PC-3 (cell line): ENCODE data around the gene GBP5. TPM values are rescaled to one million over a fixed set of nuclear protein-coding genes. Genes with fewer than 3 reads are reported as not detected.

Experiments
- ATAC-seq: fragments of 200-7000 bp; cut with Tn5 transposase; 2 replicates; pipeline ENCODE4 v1.9.1; 2020; ENCODE audit warnings: mild to moderate bottlenecking, moderate library complexity
- BruUV-seq: library from RNA; stranded (reverse); fragments of 400-500 nt; replicated peaks from 2 replicates; lab custom pipeline; 2021; lab: Mats Ljungman, UMichigan
- CTCF ChIA-PET: fragments of 300-600 bp; sonication (Branson Sonifier 250); formaldehyde crosslinking; loops from one replicate; lab custom pipeline; 2022; ENCODE audit warnings: antibody characterized with exemption; lab: Charles Lee
- POLR2A ChIA-PET: fragments of 300-600 bp; sonication (Branson Sonifier 250); formaldehyde crosslinking; loops from one replicate; lab custom pipeline; 2022; ENCODE audit warnings: antibody characterized with exemption; ENCODE audit not compliant: unreplicated experiment; lab: Charles Lee
- DNase-seq: peaks from one replicate; pipeline ENCODE4 v3.0.0-alpha.2; 2015
- H2AFZ ChIP-seq: fragments of 300-600 bp; sonication (generic); 2 replicates; pipeline ENCODE4 v1.6.0; 2016; ENCODE audit warnings: antibody characterized with exemption, low read length
- H3F3A ChIP-seq: fragments of 300-600 bp; sonication (generic); one replicate; pipeline ENCODE4 v1.6.0; 2017; ENCODE audit warnings: antibody characterized with exemption, low read length, control low read depth, mild to moderate bottlenecking; ENCODE audit not compliant: unreplicated experiment
- H3K27ac ChIP-seq: fragments of 300-600 bp; sonication (generic); 2 replicates; pipeline ENCODE4 v1.5.1; 2016; ENCODE audit warnings: mild to moderate bottlenecking, low read length
- H3K27me3 ChIP-seq: fragments of 300-600 bp; sonication (generic); 2 replicates; pipeline ENCODE4 v1.6.1; 2016; ENCODE audit warnings: low read length, mixed read lengths
- H3K36me3 ChIP-seq: fragments of 300-600 bp; sonication (generic); 2 replicates; pipeline ENCODE4 v1.6.1; 2016; ENCODE audit warnings: low read depth, mixed run types, low read length, mixed read lengths
- H3K4me1 ChIP-seq: fragments of 300-600 bp; sonication (generic); 2 replicates; pipeline ENCODE4 v1.5.1; 2016; ENCODE audit warnings: low read length; ENCODE audit not compliant: insufficient read depth
- H3K4me2 ChIP-seq: fragments of 300-600 bp; sonication (generic); 2 replicates; pipeline ENCODE4 v1.6.0; 2016; ENCODE audit warnings: low read length
- H3K4me3 ChIP-seq: fragments of 300-600 bp; sonication (generic); 2 replicates; pipeline ENCODE4 v1.5.1; 2016; ENCODE audit warnings: mild to moderate bottlenecking, low read length, mixed read lengths
- H3K79me2 ChIP-seq: fragments of 300-600 bp; sonication (generic); 2 replicates; pipeline ENCODE4 v1.6.1; 2017; ENCODE audit warnings: low read length, mixed read lengths
- H3K9ac ChIP-seq: fragments of 300-600 bp; sonication (generic); 2 replicates; pipeline ENCODE4 v1.6.0; 2016; ENCODE audit warnings: mild to moderate bottlenecking, low read length
- H3K9me2 ChIP-seq: fragments of 300-600 bp; sonication (generic); replicated peaks from 2 replicates; pipeline ENCODE4 v1.6.1; 2016; ENCODE audit warnings: mixed run types, low read length, mixed read lengths
- H3K9me3 ChIP-seq: fragments of 300-600 bp; sonication (generic); 2 replicates; pipeline ENCODE4 v1.6.1; 2016; ENCODE audit warnings: low read length, mixed read lengths
- H4K20me1 ChIP-seq: fragments of 300-600 bp; sonication (generic); 2 replicates; pipeline ENCODE4 v1.6.1; 2016; ENCODE audit warnings: low read length, mixed read lengths
- EZH2 ChIP-seq: fragments of 300-600 bp; sonication (generic); IDR thresholded peaks from one replicate; pipeline ENCODE4 v1.6.1; 2017; ENCODE audit warnings: antibody characterized with exemption, mild to moderate bottlenecking, low read length; ENCODE audit not compliant: unreplicated experiment
- EZH2phosphoT487 ChIP-seq: fragments of 300-600 bp; sonication (generic); IDR thresholded peaks from 2 replicates; pipeline ENCODE4 v1.6.1; 2018; ENCODE audit warnings: mild to moderate bottlenecking, antibody characterized with exemption, low read length, borderline replicate concordance
- intact Hi-C: fragments of 100-400 bp; cut with micrococcal nuclease; formaldehyde crosslinking; loops from 2 replicates; pipeline ENCODE4 v1.9.0; 2023
- total RNA-seq: library from RNA; depleted of rRNA; stranded (reverse); fragments of >200 nt; gene quantifications from 2 replicates; pipeline ENCODE4 v1.2.3, GENCODE V29; 2014
- TF ChIP-seq, protein P1 (sequence below): fragments of 300-600 bp; sonication (generic); conservative IDR thresholded peaks from 2 replicates; pipeline ENCODE4 v1.5.1; 2017; ENCODE audit warnings: antibody characterized with exemption, low read depth, mild to moderate bottlenecking, low read length

The GBP5 gene
- total RNA-seq, 1 experiment from 2014 or later: not detected

DNA sequence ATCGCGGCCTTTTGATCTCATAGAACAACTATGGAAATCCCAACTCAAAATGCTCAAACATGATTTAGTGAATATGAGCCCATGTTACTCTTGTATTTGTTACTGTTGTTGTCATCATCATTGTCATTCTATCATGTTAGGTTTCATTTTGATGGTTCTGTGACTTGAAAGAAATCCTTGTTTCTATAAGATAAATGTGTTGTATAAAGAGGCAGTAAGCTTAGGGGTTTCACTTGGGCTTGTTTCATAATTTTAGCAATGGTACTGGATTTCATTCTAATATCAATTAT is 15.3 kb upstream of the GBP5 start:
- ChIA-PET POLR2A (no interaction called here), CTCF (no interaction called here)
- Histone ChIP-seq H3K9ac (no peak overlapping the region), H3K9me3 (no peaks in the 10 kb centered on the region), H3K4me1 (no peaks in the 10 kb centered on the region), H3K4me3 (no peak overlapping the region), H3K27ac (no peak overlapping the region), H3K79me2 (no peaks in the 10 kb centered on the region), H4K20me1 (no peaks in the 10 kb centered on the region), H3F3A (no peaks in the 10 kb centered on the region), H3K36me3 (no peaks in the 10 kb centered on the region), H2AFZ (no peak overlapping the region), H3K9me2 (no peaks in the 10 kb centered on the region), H3K4me2 (no peak overlapping the region), H3K27me3 (no peaks in the 10 kb centered on the region)
- TF ChIP-seq EZH2phosphoT487: no peak
- TF ChIP-seq, protein P1, sequence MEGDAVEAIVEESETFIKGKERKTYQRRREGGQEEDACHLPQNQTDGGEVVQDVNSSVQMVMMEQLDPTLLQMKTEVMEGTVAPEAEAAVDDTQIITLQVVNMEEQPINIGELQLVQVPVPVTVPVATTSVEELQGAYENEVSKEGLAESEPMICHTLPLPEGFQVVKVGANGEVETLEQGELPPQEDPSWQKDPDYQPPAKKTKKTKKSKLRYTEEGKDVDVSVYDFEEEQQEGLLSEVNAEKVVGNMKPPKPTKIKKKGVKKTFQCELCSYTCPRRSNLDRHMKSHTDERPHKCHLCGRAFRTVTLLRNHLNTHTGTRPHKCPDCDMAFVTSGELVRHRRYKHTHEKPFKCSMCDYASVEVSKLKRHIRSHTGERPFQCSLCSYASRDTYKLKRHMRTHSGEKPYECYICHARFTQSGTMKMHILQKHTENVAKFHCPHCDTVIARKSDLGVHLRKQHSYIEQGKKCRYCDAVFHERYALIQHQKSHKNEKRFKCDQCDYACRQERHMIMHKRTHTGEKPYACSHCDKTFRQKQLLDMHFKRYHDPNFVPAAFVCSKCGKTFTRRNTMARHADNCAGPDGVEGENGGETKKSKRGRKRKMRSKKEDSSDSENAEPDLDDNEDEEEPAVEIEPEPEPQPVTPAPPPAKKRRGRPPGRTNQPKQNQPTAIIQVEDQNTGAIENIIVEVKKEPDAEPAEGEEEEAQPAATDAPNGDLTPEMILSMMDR: no peak
- no peak for ATAC-seq
- DNase-seq: no peak
- BruUV-seq: no TSS peak
- intact Hi-C loops: no loop called here

DNA sequence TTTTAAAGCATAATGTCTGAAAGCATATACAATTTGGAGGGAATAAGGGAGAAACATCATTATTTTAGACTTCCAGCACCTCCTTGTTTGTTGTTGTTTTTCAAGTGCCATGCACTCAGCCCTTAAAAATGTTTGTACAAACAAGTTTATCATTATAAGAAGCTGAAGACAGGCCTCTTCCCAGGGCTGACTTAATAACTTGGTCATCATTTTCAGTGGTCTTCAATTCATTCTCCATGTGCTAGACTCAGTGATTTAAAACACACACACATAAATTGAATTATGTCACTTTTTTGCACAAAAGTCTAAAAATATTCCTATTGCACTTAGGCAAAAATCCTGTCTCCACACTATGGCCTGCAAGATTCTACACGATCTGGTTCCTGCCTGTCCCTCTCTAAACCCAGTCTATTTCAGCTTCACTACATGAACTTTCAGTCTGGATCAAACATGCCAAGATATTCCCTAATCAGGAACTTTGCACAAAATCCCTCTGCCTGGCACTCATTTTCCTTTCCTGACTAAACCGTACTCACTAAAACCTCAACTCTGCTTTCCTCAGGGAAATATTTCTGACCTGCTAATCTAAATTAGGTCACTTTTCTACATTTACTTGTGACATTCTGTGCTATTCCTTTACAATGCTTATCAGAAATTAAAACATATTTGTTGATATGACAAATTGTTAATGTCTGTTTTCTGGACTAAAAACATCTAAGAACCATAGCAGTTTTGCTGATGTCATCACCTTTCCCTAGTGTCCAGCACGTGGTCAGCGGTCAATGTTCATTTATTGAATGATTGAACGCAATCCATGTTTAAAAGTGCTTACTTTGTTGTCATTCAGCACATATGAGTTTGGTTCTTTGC is 14.8 kb upstream of the GBP5 start:
- TF ChIP-seq EZH2phosphoT487: no peak
- no peak for TF ChIP-seq EZH2
- TF ChIP-seq, protein P1: no peak
- ATAC-seq (no peak), DNase-seq (no peak)
- Histone ChIP-seq H3K27me3 (no peaks in the 10 kb centered on the region), H3F3A (no peaks in the 10 kb centered on the region), H3K36me3 (no peaks in the 10 kb centered on the region), H3K79me2 (no peaks in the 10 kb centered on the region), H3K27ac (no peak overlapping the region), H3K9me3 (no peaks in the 10 kb centered on the region), H3K4me2 (no peak overlapping the region), H3K4me1 (no peaks in the 10 kb centered on the region), H3K9me2 (no peaks in the 10 kb centered on the region), H2AFZ (no peak overlapping the region), H4K20me1 (no peaks in the 10 kb centered on the region), H3K4me3 (no peak overlapping the region), H3K9ac (no peak overlapping the region)
- BruUV-seq: no TSS peak
- POLR2A ChIA-PET: no interaction called here
- CTCF ChIA-PET: no interaction called here
- intact Hi-C loops: no loop called here

DNA sequence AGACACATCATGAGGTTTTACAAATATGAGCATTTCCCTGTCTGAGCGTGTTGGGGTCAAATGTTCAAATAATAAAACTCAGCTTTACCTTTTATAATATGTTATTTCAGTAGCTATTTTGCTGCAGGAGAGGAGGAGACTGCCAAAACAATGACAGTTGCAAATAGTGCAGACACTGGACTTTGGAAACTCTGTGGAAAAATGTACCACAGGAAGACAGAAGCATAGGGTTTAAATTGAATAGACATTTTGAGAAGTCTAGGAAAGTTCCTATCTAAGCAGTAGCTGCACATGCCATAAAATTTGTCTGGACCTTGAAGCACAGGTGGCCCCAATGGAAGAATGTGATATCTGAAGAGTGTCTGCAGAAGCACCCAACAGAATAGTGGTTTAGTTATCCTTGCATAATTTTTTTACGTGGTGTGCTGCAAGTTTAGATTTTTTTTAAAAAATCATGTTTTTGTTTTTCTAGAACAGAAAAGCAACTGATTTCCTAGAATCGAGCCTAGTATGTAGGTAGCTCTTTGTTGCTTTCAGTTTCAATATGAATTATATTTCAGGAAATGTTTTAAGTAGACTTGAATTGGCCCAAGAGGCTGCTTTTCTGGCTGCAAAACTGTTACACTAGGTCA is 14.0 kb upstream of the GBP5 start:
- Histone ChIP-seq H3K27me3 (no peaks in the 10 kb centered on the region), H3K9me3 (no peaks in the 10 kb centered on the region), H3F3A (no peaks in the 10 kb centered on the region), H3K4me2 (no peak overlapping the region), H3K4me1 (no peaks in the 10 kb centered on the region), H4K20me1 (no peaks in the 10 kb centered on the region), H3K36me3 (no peaks in the 10 kb centered on the region), H2AFZ (no peak overlapping the region), H3K9me2 (no peaks in the 10 kb centered on the region), H3K27ac (no peak overlapping the region), H3K4me3 (no peak overlapping the region), H3K79me2 (no peaks in the 10 kb centered on the region), H3K9ac (no peak overlapping the region)
- ATAC-seq (no peak), DNase-seq (no peak)
- no TSS peak for BruUV-seq
- CTCF ChIA-PET: no interaction called here
- intact Hi-C loops: no loop called here
- TF ChIP-seq EZH2: no peak
- TF ChIP-seq, protein P1: no peak
- no peak for TF ChIP-seq EZH2phosphoT487
- POLR2A ChIA-PET: no interaction called here
